Breast epithelium (tissue), 3 donors: ENCODE results near the gene ROR1.

Source experiments
- POLR2A ChIP-seq: fragments of 450-650 bp; IDR thresholded peaks from one replicate; pipeline ENCODE4 v1.6.1; 2016; ENCODE audit warnings: antibody characterized with exemption, mild to moderate bottlenecking, moderate library complexity
- POLR2AphosphoS5 ChIP-seq, 3 donors: sonication (generic); formaldehyde crosslinking; IDR thresholded peaks; one replicate each; pipeline ENCODE4 v1.6.1; 2017; ENCODE audit warnings: antibody characterized with exemption in 3 of 3
- TF ChIP-seq, protein P1 (sequence below), 3 donors: fragments of 450-650 bp; IDR thresholded peaks; one replicate each; pipeline ENCODE4 v1.5.1; 2016 to 2017; ENCODE audit warnings: antibody characterized with exemption in 3 of 3, mild to moderate bottlenecking in 3 of 3, moderate library complexity in 3 of 3

- TF ChIP-seq POLR2AphosphoS5 (IDR thresholded peaks at IDR 0.05) (no peak), POLR2A (no peak)
- TF ChIP-seq, protein P1, sequence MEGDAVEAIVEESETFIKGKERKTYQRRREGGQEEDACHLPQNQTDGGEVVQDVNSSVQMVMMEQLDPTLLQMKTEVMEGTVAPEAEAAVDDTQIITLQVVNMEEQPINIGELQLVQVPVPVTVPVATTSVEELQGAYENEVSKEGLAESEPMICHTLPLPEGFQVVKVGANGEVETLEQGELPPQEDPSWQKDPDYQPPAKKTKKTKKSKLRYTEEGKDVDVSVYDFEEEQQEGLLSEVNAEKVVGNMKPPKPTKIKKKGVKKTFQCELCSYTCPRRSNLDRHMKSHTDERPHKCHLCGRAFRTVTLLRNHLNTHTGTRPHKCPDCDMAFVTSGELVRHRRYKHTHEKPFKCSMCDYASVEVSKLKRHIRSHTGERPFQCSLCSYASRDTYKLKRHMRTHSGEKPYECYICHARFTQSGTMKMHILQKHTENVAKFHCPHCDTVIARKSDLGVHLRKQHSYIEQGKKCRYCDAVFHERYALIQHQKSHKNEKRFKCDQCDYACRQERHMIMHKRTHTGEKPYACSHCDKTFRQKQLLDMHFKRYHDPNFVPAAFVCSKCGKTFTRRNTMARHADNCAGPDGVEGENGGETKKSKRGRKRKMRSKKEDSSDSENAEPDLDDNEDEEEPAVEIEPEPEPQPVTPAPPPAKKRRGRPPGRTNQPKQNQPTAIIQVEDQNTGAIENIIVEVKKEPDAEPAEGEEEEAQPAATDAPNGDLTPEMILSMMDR (IDR thresholded peaks at IDR 0.05), result no peak
Measured at GRCh38 chr1:64220241-64220640, 446.4 kb downstream of the ROR1 start.
